Endothelial cell (in vitro differentiated cells): ENCODE data around the gene TAB2. TPM values are rescaled to one million over a fixed set of nuclear protein-coding genes. Genes with fewer than 3 reads are reported as not detected.

Experiments used
- DNase-seq: peaks from one replicate; pipeline ENCODE4 v3.0.0; 2021; ENCODE audit warnings: low spot score
- H3K27ac Mint-ChIP-seq: one replicate; pipeline ENCODE4 v1.8.0; 2021; ENCODE audit warnings: mixed read lengths, inconsistent platforms; ENCODE audit not compliant: unreplicated experiment
- H3K27me3 Mint-ChIP-seq: one replicate; pipeline ENCODE4 v1.8.0; 2021; ENCODE audit warnings: mild to moderate bottlenecking, moderate library complexity, mixed read lengths, inconsistent platforms; ENCODE audit not compliant: unreplicated experiment
- H3K36me3 Mint-ChIP-seq: one replicate; pipeline ENCODE4 v1.8.0; 2021; ENCODE audit warnings: mild to moderate bottlenecking, low read depth, mixed read lengths, inconsistent platforms; ENCODE audit not compliant: unreplicated experiment
- H3K4me1 Mint-ChIP-seq: one replicate; pipeline ENCODE4 v1.8.0; 2021; ENCODE audit warnings: mild to moderate bottlenecking, mixed read lengths, inconsistent platforms; ENCODE audit not compliant: unreplicated experiment
- H3K4me3 Mint-ChIP-seq: one replicate; pipeline ENCODE4 v1.8.0; 2021; ENCODE audit warnings: mild to moderate bottlenecking, mixed read lengths, inconsistent platforms; ENCODE audit not compliant: unreplicated experiment
- H3K9me3 Mint-ChIP-seq: one replicate; pipeline ENCODE4 v1.8.0; 2021; ENCODE audit warnings: mixed read lengths, inconsistent platforms; ENCODE audit not compliant: unreplicated experiment
- total RNA-seq: library from RNA; stranded (reverse); fragmentation: NEBNext Ultra II Directional; extraction: Animal tissue kit (Norgen Biotek cat#: 25700); gene quantifications from one replicate; pipeline ENCODE4 v1.2.1, GENCODE V29; 2021; ENCODE audit not compliant: unreplicated experiment
- TF ChIP-seq, protein P1 (sequence below): fragments of 200-600 bp; sonication (generic); IDR thresholded peaks from one replicate; pipeline ENCODE4 v1.5.0; 2021; ENCODE audit warnings: antibody characterized with exemption; ENCODE audit not compliant: unreplicated experiment

The TAB2 gene
- total RNA-seq, 1 donor from 2014 or later: 105 TPM

DNA sequence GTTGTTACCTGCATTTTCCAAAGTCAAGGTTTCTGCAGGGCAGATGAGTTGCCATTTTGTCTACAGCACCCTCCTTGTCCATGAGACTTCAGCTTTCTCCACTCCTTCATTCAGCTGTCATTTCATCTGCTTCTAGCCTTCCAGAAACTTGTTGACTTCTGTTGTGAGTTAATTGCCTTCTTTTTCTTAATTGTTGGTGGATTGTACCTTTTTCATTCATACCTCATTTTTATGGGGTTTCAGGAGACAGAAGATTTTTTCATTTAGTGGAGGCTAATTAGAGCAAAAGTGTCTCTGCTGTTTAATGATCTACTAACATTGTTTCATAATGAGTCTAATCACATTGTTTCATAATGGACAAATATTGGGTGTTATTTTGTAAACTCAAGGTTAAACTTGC is 75.0 kb downstream of the TAB2 start:
- Mint-ChIP-seq H3K4me1 (peaks cover 11% of the 10 kb centered on the region), H3K27ac (no peak overlapping the region), H3K27me3 (no peaks in the 10 kb centered on the region), H3K4me3 (no peak overlapping the region), H3K36me3 (peaks cover 5% of the 10 kb centered on the region), H3K9me3 (no peaks in the 10 kb centered on the region)
- TF ChIP-seq, protein P1, sequence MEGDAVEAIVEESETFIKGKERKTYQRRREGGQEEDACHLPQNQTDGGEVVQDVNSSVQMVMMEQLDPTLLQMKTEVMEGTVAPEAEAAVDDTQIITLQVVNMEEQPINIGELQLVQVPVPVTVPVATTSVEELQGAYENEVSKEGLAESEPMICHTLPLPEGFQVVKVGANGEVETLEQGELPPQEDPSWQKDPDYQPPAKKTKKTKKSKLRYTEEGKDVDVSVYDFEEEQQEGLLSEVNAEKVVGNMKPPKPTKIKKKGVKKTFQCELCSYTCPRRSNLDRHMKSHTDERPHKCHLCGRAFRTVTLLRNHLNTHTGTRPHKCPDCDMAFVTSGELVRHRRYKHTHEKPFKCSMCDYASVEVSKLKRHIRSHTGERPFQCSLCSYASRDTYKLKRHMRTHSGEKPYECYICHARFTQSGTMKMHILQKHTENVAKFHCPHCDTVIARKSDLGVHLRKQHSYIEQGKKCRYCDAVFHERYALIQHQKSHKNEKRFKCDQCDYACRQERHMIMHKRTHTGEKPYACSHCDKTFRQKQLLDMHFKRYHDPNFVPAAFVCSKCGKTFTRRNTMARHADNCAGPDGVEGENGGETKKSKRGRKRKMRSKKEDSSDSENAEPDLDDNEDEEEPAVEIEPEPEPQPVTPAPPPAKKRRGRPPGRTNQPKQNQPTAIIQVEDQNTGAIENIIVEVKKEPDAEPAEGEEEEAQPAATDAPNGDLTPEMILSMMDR: no peak
- no peak for DNase-seq

DNA sequence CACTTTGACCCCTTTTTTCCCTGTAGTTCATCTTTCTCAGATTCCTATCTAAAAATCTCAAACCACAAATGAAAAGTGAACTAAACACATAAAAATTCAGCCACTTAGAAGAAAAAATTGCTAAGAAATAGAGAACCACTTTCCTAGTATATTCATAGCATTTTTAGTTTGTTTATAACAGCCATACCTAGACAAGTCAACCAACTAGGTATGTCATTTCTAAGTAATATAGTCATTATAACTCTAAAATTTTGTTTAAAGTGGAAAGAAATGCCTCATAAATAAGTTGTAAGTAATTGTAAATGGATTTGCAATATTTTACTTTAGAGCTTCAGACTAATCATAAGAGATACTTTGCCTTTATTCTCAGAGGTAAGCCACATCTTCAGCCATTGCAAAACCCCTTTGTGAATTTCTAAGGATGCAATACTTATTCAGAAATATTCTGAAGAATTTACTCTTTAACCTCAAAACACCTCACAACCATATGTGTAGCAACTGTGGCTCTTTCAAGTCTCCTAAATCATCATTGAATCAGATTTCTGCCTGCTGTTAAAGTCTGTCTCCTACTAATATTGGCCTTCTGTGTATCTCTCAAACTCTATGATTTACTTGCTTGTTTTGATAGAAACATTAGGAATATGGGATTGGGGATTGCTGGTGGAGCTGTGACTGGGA is 75.6 kb downstream of the TAB2 start:
- TF ChIP-seq, protein P1: no peak
- no peak overlapping the region for H3K4me3 Mint-ChIP-seq
- H3K4me1 Mint-ChIP-seq: peaks cover 11% of the 10 kb centered on the region
- peak overlapping the region; percentile 74 for H3K27ac Mint-ChIP-seq
- no peak for DNase-seq
- H3K27me3 Mint-ChIP-seq: no peaks in the 10 kb centered on the region
- H3K36me3 Mint-ChIP-seq: peaks cover 5% of the 10 kb centered on the region
- no peaks in the 10 kb centered on the region for H3K9me3 Mint-ChIP-seq

DNA sequence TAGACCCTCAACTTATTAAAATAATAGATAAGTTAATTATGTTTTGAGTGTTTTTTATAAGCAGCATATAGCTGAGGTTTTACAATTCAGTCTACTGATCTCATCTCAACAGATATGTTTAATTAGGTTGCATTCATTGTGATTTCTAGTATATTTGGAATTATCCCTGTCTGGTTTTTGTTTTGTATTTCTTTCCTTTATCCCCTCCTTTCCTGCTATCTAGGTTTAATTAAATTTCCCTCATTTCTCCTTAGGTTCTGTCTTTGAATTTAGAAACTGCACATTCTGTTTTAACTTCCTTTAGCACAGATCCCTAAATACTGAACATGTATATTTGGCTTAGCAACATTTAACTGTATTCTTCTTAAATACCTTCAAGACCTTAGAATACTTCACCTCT is 77.7 kb downstream of the TAB2 start:
- no peak for DNase-seq
- Mint-ChIP-seq H3K36me3 (peaks cover 12% of the 10 kb centered on the region), H3K4me3 (no peak overlapping the region), H3K27ac (peak overlapping the region; percentile 87), H3K4me1 (peaks cover 11% of the 10 kb centered on the region), H3K27me3 (no peaks in the 10 kb centered on the region), H3K9me3 (no peaks in the 10 kb centered on the region)
- TF ChIP-seq, protein P1: no peak

DNA sequence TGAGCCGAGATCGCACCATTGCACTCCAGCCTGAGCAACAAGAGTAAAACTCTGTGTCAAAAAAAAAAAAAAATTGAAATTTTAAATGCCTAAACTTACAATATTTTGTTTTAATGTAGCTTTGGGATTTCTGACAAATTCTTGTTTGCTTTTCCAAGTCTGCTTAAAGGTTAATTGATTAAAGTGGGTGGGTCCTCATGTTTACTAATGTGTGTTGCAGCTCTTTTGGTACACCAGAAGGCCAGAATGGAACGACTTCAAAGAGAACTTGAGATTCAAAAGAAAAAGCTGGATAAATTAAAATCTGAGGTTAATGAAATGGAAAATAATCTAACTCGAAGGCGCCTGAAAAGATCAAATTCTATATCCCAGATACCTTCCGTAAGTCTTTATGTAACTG is 79.9 kb downstream of the TAB2 start:
- peaks cover 24% of the 10 kb centered on the region for H3K36me3 Mint-ChIP-seq
- no peak overlapping the region for H3K27ac Mint-ChIP-seq
- H3K27me3 Mint-ChIP-seq: no peaks in the 10 kb centered on the region
- TF ChIP-seq, protein P1: no peak
- H3K9me3 Mint-ChIP-seq: no peaks in the 10 kb centered on the region
- no peak for DNase-seq
- H3K4me1 Mint-ChIP-seq: peaks cover 8% of the 10 kb centered on the region
- no peak overlapping the region for H3K4me3 Mint-ChIP-seq

DNA sequence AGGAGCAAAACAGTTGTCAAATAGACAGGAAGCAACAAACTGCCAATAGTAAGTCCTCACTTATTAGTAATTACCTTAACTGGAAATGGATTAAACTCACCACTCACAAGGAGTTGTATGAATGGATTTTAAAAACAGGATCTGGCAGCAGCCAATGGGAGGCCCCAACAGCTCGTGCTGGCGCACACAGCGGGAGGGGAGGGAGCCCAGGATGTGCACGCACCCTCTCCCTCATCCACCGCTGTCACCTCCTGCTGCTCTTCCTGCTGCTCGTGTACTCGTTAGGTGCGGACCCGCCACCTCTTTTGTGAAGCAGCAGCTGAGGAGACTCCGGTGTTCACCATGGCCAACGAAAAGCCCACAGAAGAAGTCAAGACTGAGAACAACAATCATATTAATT is 82.5 kb downstream of the TAB2 start, which contains the start of gene SUMO4:
Gene SUMO4, plus strand, starts transcription at position 213 of the 400 bp plus-strand sequence. Its CDS starts 130 bp downstream, at position 343.
- Mint-ChIP-seq H3K4me1 (peaks cover 8% of the 10 kb centered on the region), H3K27me3 (no peaks in the 10 kb centered on the region), H3K27ac (no peak within 1 kb of the TSS), H3K4me3 (peak within 1 kb of the TSS; percentile 56), H3K36me3 (peaks cover 39% of the 10 kb centered on the region), H3K9me3 (no peaks in the 10 kb centered on the region)
- DNase-seq: no peak
- TF ChIP-seq, protein P1: no peak
